Neural progenitor cell (in vitro differentiated cells): ENCODE data around the gene NELL2.

Experiments used
- EZH2phosphoT487 ChIP-seq: fragments of 200-600 bp; sonication (generic); IDR thresholded peaks from 2 replicates; pipeline ENCODE4 v1.6.1; 2017; ENCODE audit warnings: antibody characterized with exemption
- TF ChIP-seq, protein P1 (sequence below): fragments of 200-600 bp; sonication (generic); IDR thresholded peaks from 2 replicates; pipeline ENCODE4 v1.5.1; 2017; ENCODE audit warnings: antibody characterized with exemption, mild to moderate bottlenecking

DNA sequence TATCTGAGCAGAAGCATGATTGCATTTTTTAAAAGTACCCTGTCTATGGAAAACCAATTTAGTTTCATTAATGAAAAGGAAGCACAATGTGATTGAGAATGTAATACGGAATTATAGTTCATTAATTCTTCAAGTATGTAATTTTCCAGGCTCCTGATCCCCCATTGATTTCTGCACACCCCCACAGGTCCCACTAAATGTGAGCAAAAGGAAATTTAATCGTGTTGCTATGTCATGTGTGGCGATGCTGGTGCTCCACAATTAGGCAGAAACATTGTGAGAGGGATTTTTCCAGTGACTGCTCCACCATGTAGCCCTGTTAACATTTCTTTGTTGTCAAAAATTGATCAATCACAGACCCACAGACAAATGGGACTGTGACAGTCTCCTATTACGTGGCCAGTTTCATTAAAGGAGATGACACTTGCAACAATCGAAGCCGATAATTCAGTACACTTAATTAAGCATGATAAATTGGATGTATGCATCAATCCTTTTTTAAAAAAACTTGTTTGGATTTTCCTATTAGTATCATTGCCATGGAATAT, 306.0 kb downstream of the NELL2 start:
- TF ChIP-seq, protein P1, sequence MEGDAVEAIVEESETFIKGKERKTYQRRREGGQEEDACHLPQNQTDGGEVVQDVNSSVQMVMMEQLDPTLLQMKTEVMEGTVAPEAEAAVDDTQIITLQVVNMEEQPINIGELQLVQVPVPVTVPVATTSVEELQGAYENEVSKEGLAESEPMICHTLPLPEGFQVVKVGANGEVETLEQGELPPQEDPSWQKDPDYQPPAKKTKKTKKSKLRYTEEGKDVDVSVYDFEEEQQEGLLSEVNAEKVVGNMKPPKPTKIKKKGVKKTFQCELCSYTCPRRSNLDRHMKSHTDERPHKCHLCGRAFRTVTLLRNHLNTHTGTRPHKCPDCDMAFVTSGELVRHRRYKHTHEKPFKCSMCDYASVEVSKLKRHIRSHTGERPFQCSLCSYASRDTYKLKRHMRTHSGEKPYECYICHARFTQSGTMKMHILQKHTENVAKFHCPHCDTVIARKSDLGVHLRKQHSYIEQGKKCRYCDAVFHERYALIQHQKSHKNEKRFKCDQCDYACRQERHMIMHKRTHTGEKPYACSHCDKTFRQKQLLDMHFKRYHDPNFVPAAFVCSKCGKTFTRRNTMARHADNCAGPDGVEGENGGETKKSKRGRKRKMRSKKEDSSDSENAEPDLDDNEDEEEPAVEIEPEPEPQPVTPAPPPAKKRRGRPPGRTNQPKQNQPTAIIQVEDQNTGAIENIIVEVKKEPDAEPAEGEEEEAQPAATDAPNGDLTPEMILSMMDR = no peak
- no peak for TF ChIP-seq EZH2phosphoT487
